COLO668 (cell line): ENCODE results near the gene APOBEC3B.
A peak's percentile ranks its signal among the peaks of the same experiment; 100 is the strongest.
"Not testable (repeated sequence)": the region's sequence is repeated elsewhere in the genome, so short reads cannot be mapped to it uniquely, and the experiment has no call there.

ENCODE experiments used
- DNase-seq: peaks from one replicate; lab custom pipeline; 2025; ENCODE audit not compliant: unreplicated experiment; lab: John Stamatoyannopoulos, UW

Gene APOBEC3B

DNA sequence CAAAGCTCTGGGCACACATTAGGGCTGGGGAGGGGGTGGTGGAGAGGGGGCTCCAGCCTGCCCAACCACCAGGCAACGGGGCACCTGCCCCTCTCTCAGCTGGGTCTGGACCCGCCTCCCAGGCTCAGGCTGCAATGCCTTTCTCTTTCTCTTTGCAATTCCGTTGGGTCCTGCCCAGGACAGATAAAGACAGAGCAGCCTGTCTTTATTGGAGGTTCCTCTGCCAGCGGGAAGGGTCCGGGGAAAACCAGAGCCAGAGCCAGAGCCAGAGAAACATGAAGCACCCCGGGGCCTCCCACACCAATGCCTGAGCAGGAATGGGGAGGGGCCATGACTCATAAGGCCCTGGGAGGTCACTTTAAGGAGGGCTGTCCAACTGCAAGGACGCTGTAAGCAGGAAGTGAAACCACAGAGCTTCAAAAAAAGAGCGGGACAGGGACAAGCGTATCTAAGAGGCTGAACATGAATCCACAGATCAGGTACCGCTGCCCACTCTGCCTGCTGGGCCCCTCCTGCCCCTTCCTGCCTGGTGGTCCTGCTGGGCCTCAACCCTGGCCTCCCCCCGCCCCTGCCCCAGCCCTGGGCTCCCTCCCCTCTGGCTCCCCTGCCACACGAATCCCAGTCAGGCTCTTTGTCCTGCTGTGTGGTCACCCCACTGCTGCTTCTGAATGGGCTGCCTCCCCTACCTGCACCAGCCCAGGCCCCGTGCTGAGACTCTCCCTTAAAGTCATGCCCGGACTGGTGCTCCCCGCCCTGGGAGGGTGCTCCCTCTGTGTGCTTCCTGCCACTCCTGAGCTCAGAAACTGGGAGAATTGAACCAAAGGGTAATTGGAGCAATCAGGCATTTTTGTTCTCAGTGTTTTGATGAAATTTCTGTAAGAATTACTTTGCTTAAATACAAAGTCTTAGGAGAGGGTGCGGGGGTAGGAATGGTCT, at the start of gene APOBEC3B:
Gene APOBEC3B, plus strand, starts transcription at position 356 of the 936 bp plus-strand sequence. Its CDS starts 107 bp downstream, at position 463.
- DNase-seq: peak; percentile 83

- peak; percentile 97 for DNase-seq
Observed at GRCh38 chr22:38935023-38935422, 47.1 kb upstream of the APOBEC3B start.

DNA sequence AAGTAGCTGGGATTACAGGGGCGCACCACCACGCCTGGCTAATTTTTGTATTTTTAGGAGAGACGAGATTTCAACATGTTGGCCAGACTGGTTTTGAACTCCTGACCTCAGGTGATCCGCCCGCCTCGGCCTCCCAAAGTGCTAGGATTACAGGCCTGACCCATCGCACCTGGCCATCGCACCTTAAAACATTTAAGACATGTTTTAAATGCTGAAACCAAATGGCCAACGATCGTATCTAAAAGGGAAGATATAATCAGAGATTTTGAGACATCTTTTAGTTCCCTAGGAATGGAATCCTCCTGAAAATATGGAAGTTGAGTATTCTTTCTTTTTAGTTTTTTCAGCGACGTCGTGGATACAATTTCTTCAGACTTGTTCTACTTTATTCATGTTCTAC, 46.5 kb upstream of the APOBEC3B start:
- DNase-seq: no peak

- DNase-seq: no peak
Observed at GRCh38 chr22:38936562-38936961, 45.6 kb upstream of the APOBEC3B start.

- no peak for DNase-seq
Observed at GRCh38 chr22:38937036-38937435, 45.1 kb upstream of the APOBEC3B start.

- DNase-seq: no peak
Observed at GRCh38 chr22:38937541-38937940, 44.6 kb upstream of the APOBEC3B start.

GRCh38 chr22:38938221-38938620, 43.9 kb upstream of the APOBEC3B start:
- no peak for DNase-seq

GRCh38 chr22:38938925-38939324, 43.2 kb upstream of the APOBEC3B start:
- no peak for DNase-seq

DNA sequence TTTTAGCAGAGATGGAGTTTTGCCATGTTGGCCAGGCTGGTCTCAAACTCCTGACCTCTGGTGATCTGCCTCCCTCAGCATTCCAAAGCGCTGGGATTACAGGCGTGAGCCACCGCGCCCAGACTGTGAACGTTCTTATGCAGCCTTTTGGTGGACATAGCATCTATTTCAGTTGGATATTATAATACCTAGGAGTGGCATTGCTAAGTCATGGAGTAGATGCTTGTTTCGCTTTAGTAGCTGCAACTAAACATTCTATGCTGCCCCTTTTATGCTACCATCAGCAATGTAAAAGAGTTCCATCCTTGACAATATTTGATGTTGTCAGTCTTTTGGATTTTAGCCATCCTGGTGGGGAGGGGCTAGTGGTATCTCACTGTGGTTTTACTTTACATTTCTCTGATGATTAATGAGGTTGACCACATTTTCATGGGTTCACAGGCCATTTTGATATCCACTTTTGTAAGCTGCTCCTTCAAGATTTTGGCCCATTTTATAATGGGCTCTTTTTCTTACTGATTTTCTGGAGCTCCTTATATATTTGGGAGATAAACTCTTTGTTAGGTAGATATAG, 41.2 kb upstream of the APOBEC3B start:
- no peak for DNase-seq

DNA sequence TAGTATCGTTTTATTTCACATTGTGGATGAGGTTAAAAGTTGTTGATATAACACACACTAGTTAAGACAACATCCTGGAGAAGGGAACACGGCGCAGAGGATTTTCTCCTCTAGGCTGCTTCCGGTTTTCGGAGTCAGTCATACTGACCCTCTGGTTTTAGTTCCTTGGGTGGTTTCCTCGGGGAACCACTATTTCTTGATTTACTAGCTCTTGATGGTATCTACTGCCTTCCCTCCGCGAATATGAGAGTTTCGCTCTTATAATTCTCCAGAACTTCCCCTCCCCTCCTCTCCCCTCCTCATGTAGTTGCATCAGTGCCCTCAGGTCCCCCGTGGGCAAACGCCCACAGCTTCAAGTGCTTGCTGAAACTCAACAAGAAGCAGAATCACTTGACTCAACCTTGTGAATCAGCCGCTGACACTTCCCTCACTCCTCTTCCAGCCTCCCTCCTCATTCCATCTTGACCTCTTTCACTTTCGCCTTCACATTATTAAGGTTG, 40.6 kb upstream of the APOBEC3B start:
- DNase-seq: no peak

DNA sequence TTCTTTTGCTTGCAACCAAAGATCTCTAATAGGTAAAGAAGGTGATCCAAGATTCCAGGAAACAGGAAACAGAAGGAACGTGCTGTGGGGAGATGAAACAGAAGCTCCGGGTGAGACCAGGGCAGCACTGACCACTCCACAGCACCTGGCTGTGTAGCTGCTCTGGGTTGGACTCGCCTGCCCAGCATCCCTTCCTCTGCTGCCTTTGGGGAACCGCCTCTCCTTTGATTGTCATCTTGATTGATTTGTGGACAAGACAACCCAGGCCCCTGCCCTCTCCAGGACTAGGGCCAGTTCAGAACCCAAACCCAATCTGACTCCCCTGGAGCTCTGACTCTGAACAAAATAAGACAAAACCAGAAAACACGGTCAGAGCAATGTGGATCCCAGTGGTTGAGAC, 39.4 kb upstream of the APOBEC3B start:
- DNase-seq: no peak

DNA sequence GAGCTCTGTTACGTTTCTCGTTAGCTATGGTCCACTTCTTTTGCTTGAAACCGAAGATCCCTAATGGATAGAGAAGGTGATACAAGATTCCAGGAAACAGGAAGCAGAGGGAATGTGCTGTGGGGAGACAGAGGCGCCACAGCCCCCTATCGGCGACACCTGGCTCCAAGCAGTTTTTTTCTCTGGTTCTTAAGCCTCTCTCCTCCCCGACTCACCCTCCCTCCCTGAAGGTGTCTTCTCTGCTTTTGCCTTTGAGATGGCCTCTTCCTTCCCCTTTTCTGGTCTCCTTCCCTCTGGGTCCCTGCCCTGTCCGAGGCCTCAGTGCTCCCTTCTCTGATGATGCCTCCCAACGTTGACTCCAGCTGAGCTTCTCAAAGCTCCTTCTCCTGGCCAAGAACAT, 38.9 kb upstream of the APOBEC3B start:
- DNase-seq: no peak

GRCh38 chr22:38943882-38944281, 38.3 kb upstream of the APOBEC3B start:
- DNase-seq: no peak

GRCh38 chr22:38944653-38945052, 37.5 kb upstream of the APOBEC3B start:
- DNase-seq: no peak

DNA sequence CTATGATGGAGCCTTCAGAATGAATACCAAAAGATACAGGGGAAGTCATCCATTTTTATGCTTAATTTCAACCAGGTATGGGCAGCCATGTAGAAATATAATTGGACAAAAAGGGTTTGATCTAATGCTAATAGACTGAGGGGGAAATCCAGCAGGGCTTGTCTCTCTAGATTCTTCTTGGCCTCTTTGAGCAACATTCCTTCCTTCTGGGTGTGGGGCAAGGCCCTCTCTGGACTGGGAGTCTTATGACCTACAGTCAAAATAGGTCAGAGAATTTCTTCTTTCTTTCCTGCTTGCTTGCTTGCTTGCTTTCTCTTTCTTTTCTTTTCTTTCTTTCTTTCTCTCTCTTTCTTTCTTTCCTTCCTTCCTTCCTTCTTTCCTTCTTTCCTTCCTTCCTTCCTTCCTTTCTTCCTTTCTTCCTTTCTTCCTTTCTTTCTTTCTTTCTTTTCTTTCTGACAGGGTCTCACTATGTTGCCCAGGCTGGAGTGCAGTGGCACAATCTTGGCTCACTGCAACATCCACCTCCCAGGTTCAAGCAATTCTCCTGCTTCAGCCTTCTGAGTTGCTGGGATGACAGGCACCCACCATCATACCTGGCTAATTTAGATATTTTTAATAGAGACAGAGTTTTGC, 36.3 kb upstream of the APOBEC3B start:
- not testable (repeated sequence) for DNase-seq

DNA sequence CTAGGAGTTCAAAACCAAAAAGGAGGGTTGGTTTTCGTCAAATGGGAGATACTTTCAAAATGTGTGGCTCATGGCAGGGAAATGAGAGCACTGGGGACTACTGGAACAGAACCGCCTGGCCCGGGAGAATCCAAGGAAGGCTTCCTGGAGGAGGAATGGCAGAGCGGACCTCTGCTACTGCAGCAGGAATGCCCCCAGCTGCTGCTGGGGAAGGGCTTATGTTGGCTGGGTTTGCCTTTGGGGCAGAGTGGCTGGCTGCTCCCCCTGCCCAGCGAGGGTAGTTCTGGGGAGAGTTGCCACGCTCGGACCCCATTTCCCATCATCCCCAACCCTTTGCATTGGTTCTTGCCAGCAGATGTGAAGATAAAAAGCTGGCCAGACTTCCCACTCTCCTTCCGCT, 35.4 kb upstream of the APOBEC3B start:
- no peak for DNase-seq

DNA sequence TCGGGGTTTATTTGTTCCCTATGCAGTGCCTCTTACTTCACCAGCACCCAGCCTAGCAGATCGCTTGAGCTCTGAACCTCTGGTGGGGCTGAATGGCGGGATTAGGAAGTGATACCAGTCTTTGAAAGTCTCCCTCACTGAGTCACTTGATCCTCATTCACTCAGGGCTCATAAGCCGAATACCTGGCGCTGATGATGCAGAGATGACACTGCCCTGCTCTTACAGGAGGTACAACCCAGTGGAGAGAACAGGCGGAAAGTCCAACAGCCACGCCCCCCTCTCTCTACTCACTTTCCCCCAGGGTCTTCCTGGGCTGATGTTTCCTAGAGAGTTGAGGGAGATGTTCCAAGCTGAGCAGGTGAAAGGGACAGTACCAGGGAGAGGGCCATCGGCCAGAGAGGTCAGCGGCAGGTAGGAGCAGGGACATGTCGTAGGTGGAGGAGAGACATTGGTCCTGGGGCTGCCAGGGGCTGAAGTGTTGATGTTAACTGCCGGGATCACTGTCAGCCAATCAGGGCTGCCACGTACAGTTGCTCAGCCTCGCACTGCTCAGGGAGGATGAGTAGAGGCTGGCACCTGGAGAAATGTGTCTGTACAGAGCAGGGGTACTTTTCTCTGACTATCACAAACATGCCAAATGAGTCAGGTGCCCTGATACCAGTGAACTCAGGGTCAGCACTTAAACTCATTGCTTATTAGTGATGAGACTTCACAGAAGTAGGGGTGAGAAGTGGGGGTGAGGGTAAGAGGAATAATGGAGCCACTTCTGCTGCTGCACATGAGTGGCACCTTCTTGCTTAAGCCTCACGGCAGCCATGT, 34.6 kb upstream of the APOBEC3B start:
- DNase-seq: no peak

- no peak for DNase-seq
Observed at GRCh38 chr22:38948181-38948940, 33.8 kb upstream of the APOBEC3B start.

DNA sequence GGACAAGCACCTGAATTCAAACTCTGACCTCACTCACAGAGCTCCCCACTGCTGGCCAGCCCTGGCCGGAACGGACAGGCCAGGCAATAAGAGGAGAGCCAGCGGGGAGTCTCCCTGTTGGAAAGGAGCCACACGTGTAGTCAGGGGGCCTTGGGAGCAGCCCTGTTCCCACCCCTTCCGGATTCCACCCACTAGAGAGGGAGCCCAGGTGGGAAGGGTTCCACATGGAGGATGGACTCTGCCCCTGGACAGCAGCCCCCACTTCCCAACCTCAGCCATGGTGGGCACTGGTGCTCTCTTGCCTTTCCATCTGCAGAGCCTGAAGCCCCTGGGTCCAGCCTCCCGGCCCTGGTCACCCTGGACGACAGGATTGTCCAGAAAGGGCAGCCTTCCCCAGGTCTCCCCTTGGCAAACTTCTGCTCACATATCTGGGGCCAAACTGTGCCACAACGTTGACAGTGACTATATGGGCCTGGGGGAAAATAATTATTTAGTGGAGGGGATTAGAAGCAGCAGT, 32.2 kb upstream of the APOBEC3B start:
- DNase-seq: no peak
